B cell (primary cell): ENCODE data around the gene SLC25A13. TPM values are rescaled to one million over a fixed set of nuclear protein-coding genes. Genes with fewer than 3 reads are reported as not detected.

Source experiments
- ATAC-seq: fragments of 200-7000 bp; cut with Tn5 transposase; one replicate; pipeline ENCODE4 v1.10.0; 2021; ENCODE audit warnings: low read depth, mild to moderate bottlenecking, moderate number of reproducible peaks, moderate library complexity
- CTCF ChIA-PET: fragments of 350-600 bp; sonication (Branson Sonifier 250); formaldehyde crosslinking; loops from one replicate; lab custom pipeline; 2021; ENCODE audit warnings: antibody characterized with exemption, inconsistent platforms; lab: Charles Lee
- POLR2A ChIA-PET: fragments of 350-600 bp; sonication (Branson Sonifier 250); formaldehyde crosslinking; loops from one replicate; lab custom pipeline; 2021; ENCODE audit warnings: antibody characterized with exemption; lab: Charles Lee
- DNase-seq: peaks from one replicate; pipeline ENCODE4 v3.0.0; 2013
- H2AFZ ChIP-seq: 2 replicates; pipeline ENCODE4 v1.6.1; 2012; ENCODE audit warnings: mild to moderate bottlenecking, low read depth, low read length; ENCODE audit not compliant: insufficient read depth, poor library complexity, severe bottlenecking
- H3K27ac ChIP-seq, 2 donors: 1 replicate in 1 of 2; 2 replicates in 1 of 2; pipeline ENCODE4 v1.5.1; 2012 to 2013; ENCODE audit warnings: low read length in 2 of 2, mild to moderate bottlenecking in 2 of 2, moderate library complexity in 1 of 2
- H3K27me3 ChIP-seq, 4 experiments: fragments of 200-600 bp in 1 of 4; sonication (generic) in 1 of 4; replicated peaks in 1 of 4; 1 replicate in 2 of 4; 2 replicates in 2 of 4; pipeline versions ENCODE4 v1.6.1 to v1.7.0; 2013 to 2016; ENCODE audit warnings: low read length in 3 of 4, mild to moderate bottlenecking in 2 of 4, mixed read lengths in 1 of 4, moderate library complexity in 1 of 4; ENCODE audit not compliant: insufficient read depth in 4 of 4, control insufficient read depth in 3 of 4; ENCODE audit errors: control extremely low read depth in 1 of 4
- H3K36me3 ChIP-seq, 2 experiments: replicated peaks in 1 of 2; 1 replicate in 1 of 2; 2 replicates in 1 of 2; pipeline versions ENCODE4 v1.6.1 to v1.7.1; 2013; ENCODE audit warnings: low read length in 1 of 2; ENCODE audit not compliant: insufficient read depth in 2 of 2, control insufficient read depth in 1 of 2; ENCODE audit errors: control extremely low read depth in 1 of 2, extremely low read depth in 1 of 2
- H3K4me1 ChIP-seq, 2 donors: fragments of 200-600 bp in 1 of 2; sonication (generic) in 1 of 2; 1 replicate in 1 of 2; 2 replicates in 1 of 2; pipeline versions ENCODE4 v1.5.1 to v1.6.1; 2013 to 2017; ENCODE audit warnings: low read length in 2 of 2; ENCODE audit not compliant: control insufficient read depth in 2 of 2, insufficient read depth in 2 of 2
- H3K4me2 ChIP-seq: replicated peaks from 2 replicates; pipeline ENCODE3; 2012; ENCODE audit warnings: mild to moderate bottlenecking, low read depth, low read length; ENCODE audit not compliant: poor library complexity, severe bottlenecking
- H3K4me3 ChIP-seq, 5 experiments: fragments of 200-600 bp in 1 of 5; sonication (generic) in 1 of 5; 1 replicate in 3 of 5; 2 replicates in 2 of 5; pipeline versions ENCODE4 v1.5.1 to v1.7.0; 2011 to 2016; ENCODE audit warnings: low read length in 4 of 5, mild to moderate bottlenecking in 4 of 5, low read depth in 2 of 5, control low read depth in 1 of 5, moderate library complexity in 1 of 5; ENCODE audit not compliant: insufficient read depth in 1 of 5; ENCODE audit errors: control extremely low read depth in 1 of 5, extremely low read depth in 1 of 5
- H3K79me2 ChIP-seq: fragments of 200-600 bp; sonication (generic); one replicate; pipeline ENCODE4 v1.6.0; 2016; ENCODE audit warnings: low read length; ENCODE audit not compliant: control insufficient read depth, insufficient read depth
- H3K9ac ChIP-seq: fragments of 200-600 bp; sonication (generic); 2 replicates; pipeline ENCODE4 v1.6.1; 2017; ENCODE audit warnings: mild to moderate bottlenecking, low read length, moderate library complexity
- H3K9me3 ChIP-seq, 3 donors: one replicate each; pipeline versions ENCODE4 v1.6.1 to v1.7.1; 2013; ENCODE audit warnings: low read length in 2 of 3; ENCODE audit not compliant: control insufficient read depth in 2 of 3, insufficient read depth in 1 of 3; ENCODE audit errors: control extremely low read depth in 1 of 3
- H4K20me1 ChIP-seq: 2 replicates; pipeline ENCODE4 v1.6.0; 2012; ENCODE audit warnings: mild to moderate bottlenecking, low read length; ENCODE audit not compliant: insufficient read depth, control insufficient read depth, poor library complexity, severe bottlenecking
- H3K27ac Mint-ChIP-seq: one replicate; pipeline ENCODE4 v1.8.0; 2021; ENCODE audit warnings: mixed read lengths
- H3K27me3 Mint-ChIP-seq: one replicate; pipeline ENCODE4 v1.8.0; 2021; ENCODE audit warnings: mixed read lengths
- H3K4me1 Mint-ChIP-seq: one replicate; pipeline ENCODE4 v1.8.0; 2021; ENCODE audit warnings: mixed read lengths
- H3K4me3 Mint-ChIP-seq: one replicate; pipeline ENCODE4 v1.8.0; 2021; ENCODE audit warnings: mixed read lengths
- H3K9me3 Mint-ChIP-seq: one replicate; pipeline ENCODE4 v1.8.0; 2022; ENCODE audit warnings: mixed read lengths; ENCODE audit not compliant: insufficient read depth
- CTCF ChIP-seq: fragments of 200-600 bp; IDR thresholded peaks from one replicate; pipeline ENCODE4 v1.8.0; 2022; ENCODE audit warnings: antibody characterized with exemption, mild to moderate bottlenecking
- EZH2 ChIP-seq: IDR thresholded peaks from 2 replicates; pipeline ENCODE4 v1.6.1; 2012; ENCODE audit warnings: borderline replicate concordance, low read depth, mild to moderate bottlenecking, moderate library complexity, low read length; ENCODE audit not compliant: insufficient read depth, poor library complexity, severe bottlenecking
- WGBS: methylation state at CpG from one replicate; pipeline ENCODE4 v1.1.5; 2013; ENCODE audit warnings: missing lambda C conversion rate; ENCODE audit not compliant: insufficient coverage; 5-methylcytosine and 5-hydroxymethylcytosine counted together
- intact Hi-C: fragments of 100-400 bp; cut with micrococcal nuclease; formaldehyde crosslinking; loops from one replicate; pipeline ENCODE4 v1.10.0; 2022
- polyA plus RNA-seq: library from polyadenylated mRNA; depleted of rRNA; stranded (reverse); fragments of >200 nt; gene quantifications from 2 replicates; pipeline ENCODE4 v1.2.3, GENCODE V29; 2012
- total RNA-seq, 2 donors: library from RNA; stranded (reverse); fragments of 120-200 nt in 1 of 2; gene quantifications; 1 replicate in 1 of 2; 2 replicates in 1 of 2; pipeline versions ENCODE4 v1.2.3 to v1.2.4, GENCODE V29; 2013 to 2022

The SLC25A13 gene
- total and polyA plus RNA-seq, 2 donors (not counting 1 experiment from before 2014, with no cell fraction given), result 12.5 to 30.9 TPM

GRCh38 chr7:96284240-96284639 is 37.7 kb downstream of the SLC25A13 start:
- H3K9ac ChIP-seq, result no peak overlapping the region
- peaks cover 0 to 3% of the 10 kb centered on the region in 2 experiments for H3K36me3 ChIP-seq
- no peak for ATAC-seq
- H3K4me3 ChIP-seq, result no peak overlapping the region
- no peak overlapping the region for H3K27ac ChIP-seq
- intact Hi-C loops, result no loop called here
- CTCF ChIA-PET, result no interaction called here
- H3K9me3 ChIP-seq, result no peaks in the 10 kb centered on the region
- TF ChIP-seq EZH2, result no peak
- no peak for TF ChIP-seq CTCF
- Mint-ChIP-seq H3K4me3 (no peak overlapping the region), H3K4me1 (peaks cover 31% of the 10 kb centered on the region), H3K27ac (no peak overlapping the region), H3K27me3 (no peaks in the 10 kb centered on the region), H3K9me3 (peaks cover 5% of the 10 kb centered on the region)
- POLR2A ChIA-PET, result no interaction called here
- peaks cover 14 to 17% of the 10 kb centered on the region in 2 donors for H3K4me1 ChIP-seq
- H4K20me1 ChIP-seq, result peaks cover 13% of the 10 kb centered on the region
- H3K79me2 ChIP-seq, result peaks cover 21% of the 10 kb centered on the region
- H3K27me3 ChIP-seq, result no peaks in the 10 kb centered on the region
- no peak for DNase-seq
- no peak overlapping the region for H3K4me2 ChIP-seq
- no CpG with 5 or more reads among the region's 2 CpGs for WGBS
- no peak overlapping the region for H2AFZ ChIP-seq

- Histone ChIP-seq H3K4me2 (no peak overlapping the region), H2AFZ (no peak overlapping the region), H3K27ac (no peak overlapping the region), H3K4me3 (no peak overlapping the region), H3K4me1 (peaks cover 14 to 15% of the 10 kb centered on the region in 2 donors), H3K79me2 (peaks cover 14% of the 10 kb centered on the region), H3K9ac (no peak overlapping the region), H3K27me3 (no peaks in the 10 kb centered on the region), H3K9me3 (no peaks in the 10 kb centered on the region), H4K20me1 (peaks cover 13% of the 10 kb centered on the region), H3K36me3 (peaks cover 0 to 3% of the 10 kb centered on the region in 2 experiments)
- ATAC-seq (no peak), DNase-seq (no peak)
- intact Hi-C loops, result no loop called here
- peaks cover 29% of the 10 kb centered on the region for H3K4me1 Mint-ChIP-seq
- H3K9me3 Mint-ChIP-seq, result peaks cover 5% of the 10 kb centered on the region
- CTCF ChIA-PET, result no interaction called here
- POLR2A ChIA-PET, result no interaction called here
- no peak for TF ChIP-seq CTCF
- TF ChIP-seq EZH2, result no peak
- no peak overlapping the region for H3K4me3 Mint-ChIP-seq
- no CpG with 5 or more reads among the region's 1 CpG for WGBS
- H3K27ac Mint-ChIP-seq, result no peak overlapping the region
- H3K27me3 Mint-ChIP-seq, result no peaks in the 10 kb centered on the region
Observed at GRCh38 chr7:96282835-96283234, 39.1 kb downstream of the SLC25A13 start.
